ENCODE results near the gene ACTR3.

DNA sequence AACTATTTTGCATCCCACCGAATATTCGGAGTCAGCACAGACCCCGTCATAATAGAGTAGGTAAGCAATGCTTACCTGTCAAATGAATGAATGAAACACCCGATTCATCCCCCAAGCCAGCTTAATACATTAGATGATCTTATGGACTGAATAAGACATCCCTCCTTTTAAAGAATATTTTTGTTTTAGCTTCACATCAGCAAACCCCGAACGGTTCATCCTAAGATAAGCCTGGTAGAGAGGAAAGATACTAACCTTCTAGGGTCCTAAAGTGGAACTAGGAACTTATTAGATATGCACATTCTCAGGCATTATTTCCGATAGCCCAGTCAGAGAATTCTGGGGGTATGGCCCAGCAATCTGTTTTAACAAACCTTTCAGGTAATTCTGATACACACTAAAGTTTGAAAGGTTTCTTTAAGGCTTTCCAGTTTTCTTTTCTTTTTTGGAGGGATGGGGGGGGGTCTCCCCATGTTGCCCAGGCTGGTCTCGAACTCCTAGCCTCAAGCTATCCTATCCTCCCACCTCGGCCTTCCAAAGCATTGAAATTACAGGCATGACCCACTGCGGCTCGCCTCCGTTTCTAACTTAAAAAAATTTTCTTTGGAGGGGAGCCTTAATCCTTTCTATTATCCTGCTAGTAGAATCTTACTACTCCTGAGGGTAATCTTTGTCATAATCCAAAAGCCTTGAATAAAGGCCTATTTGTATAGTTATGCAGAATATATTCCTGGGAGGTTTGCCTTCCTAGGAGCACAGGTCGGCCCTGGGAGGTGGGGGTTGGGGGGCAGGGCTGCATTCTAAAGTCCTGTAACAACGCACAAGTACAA is 1.0 kb upstream of the ACTR3 start:
- TF ChIP-seq, protein P1, sequence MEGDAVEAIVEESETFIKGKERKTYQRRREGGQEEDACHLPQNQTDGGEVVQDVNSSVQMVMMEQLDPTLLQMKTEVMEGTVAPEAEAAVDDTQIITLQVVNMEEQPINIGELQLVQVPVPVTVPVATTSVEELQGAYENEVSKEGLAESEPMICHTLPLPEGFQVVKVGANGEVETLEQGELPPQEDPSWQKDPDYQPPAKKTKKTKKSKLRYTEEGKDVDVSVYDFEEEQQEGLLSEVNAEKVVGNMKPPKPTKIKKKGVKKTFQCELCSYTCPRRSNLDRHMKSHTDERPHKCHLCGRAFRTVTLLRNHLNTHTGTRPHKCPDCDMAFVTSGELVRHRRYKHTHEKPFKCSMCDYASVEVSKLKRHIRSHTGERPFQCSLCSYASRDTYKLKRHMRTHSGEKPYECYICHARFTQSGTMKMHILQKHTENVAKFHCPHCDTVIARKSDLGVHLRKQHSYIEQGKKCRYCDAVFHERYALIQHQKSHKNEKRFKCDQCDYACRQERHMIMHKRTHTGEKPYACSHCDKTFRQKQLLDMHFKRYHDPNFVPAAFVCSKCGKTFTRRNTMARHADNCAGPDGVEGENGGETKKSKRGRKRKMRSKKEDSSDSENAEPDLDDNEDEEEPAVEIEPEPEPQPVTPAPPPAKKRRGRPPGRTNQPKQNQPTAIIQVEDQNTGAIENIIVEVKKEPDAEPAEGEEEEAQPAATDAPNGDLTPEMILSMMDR (IDR thresholded peaks at IDR 0.05), result no peak
- no peak for TF ChIP-seq POLR2A (IDR thresholded peaks at IDR 0.05)
